ENCODE data around the gene IKZF2. TPM values are rescaled to one million over a fixed set of nuclear protein-coding genes. Genes with fewer than 3 reads are reported as not detected.
A peak's percentile ranks its signal among the peaks of the same experiment; 100 is the strongest.

IKZF2 gene
- total RNA-seq, 1 donor from 2014 or later = 9.0 TPM

DNA sequence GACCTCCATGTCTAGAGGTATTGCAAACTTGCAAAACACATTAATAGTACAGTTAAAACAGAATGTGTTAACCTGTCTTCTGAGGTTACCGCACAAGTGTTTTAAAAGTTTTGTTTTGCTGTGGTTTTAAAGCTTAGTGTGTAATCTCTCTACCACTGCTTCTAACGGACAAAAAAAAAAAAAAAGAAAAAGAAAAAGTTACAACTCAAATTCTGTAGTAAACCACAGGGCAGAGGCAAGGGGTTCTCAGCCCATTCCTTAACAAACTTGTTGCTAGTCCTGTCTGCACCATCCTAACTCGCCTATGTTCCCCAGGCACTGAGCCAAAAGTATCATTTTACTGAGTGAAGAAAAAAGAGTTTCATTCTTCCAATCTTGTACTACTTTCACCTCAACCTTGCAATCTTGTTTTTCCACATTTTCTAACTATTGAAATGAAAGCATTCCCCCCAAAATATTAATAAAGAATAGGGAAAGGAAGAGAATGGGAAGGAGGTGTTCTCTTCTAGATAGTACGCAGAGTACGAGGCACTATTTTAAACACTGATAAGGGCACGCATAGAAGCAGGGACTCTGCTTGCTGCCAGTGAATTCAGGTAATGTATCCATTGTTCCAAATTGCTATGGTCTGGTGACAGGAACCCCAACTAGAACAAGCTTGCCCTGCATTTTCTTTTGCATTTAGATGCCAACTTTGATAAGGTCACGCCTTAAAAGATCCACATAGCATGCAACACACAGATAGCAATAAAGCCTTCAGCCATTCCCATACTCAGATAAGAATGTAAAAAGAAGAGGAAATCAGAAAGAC, 47.1 kb downstream of the IKZF2 start:
- Histone ChIP-seq H3K36me3 (ENCODE audit: control insufficient read depth, insufficient read depth, low read length) (no peaks in the 10 kb centered on the region), H3K4me3 (ENCODE audit: low read depth, low read length) (no peak overlapping the region), H3K27me3 (ENCODE audit: control insufficient read depth, insufficient read depth, low read length) (no peaks in the 10 kb centered on the region)
- no peak for FAIRE-seq
- TF ChIP-seq, protein P1, sequence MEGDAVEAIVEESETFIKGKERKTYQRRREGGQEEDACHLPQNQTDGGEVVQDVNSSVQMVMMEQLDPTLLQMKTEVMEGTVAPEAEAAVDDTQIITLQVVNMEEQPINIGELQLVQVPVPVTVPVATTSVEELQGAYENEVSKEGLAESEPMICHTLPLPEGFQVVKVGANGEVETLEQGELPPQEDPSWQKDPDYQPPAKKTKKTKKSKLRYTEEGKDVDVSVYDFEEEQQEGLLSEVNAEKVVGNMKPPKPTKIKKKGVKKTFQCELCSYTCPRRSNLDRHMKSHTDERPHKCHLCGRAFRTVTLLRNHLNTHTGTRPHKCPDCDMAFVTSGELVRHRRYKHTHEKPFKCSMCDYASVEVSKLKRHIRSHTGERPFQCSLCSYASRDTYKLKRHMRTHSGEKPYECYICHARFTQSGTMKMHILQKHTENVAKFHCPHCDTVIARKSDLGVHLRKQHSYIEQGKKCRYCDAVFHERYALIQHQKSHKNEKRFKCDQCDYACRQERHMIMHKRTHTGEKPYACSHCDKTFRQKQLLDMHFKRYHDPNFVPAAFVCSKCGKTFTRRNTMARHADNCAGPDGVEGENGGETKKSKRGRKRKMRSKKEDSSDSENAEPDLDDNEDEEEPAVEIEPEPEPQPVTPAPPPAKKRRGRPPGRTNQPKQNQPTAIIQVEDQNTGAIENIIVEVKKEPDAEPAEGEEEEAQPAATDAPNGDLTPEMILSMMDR (IDR thresholded peaks at IDR 0.05; ENCODE audit: insufficient read depth, low read length, severe bottlenecking) = no peak
- DNase-seq (ENCODE audit: low read depth) = peak; percentile 22

DNA sequence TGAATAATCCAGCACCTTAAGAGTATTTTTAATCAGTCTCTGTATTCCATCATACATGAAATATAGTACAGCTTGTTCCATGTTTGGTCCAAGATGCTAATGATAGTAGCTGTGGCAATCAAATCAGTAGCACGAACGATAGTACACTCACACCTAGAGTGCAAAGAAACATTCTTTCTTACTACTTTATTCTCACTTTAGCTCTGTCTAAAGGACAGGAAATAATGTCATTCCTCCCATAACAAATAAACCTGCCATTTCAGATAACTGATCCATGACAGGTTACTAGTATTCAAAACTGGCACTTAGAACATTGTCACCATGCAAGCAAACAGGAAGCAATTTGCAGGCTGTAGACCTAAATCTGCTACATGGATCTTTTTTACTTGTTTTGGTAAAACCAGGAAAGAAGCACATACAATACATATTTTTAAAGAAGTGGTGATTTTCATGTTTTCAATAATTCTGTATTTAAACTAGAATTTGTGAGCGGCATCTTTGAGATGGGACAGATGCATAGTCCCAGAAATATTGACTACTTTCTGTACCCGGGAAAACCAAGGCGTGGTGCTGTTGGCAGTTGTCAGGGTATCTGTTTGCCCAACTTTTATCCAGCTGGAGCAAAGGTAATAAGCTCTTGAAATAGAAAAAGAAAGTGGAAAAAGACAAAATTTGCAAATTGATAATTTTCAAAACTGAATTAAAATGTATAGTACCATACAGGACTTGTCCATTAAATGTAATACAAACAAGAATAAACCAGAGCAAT, 49.5 kb downstream of the IKZF2 start:
- no peak overlapping the region for H3K4me3 ChIP-seq (ENCODE audit: low read depth, low read length)
- no peaks in the 10 kb centered on the region for H3K36me3 ChIP-seq (ENCODE audit: control insufficient read depth, insufficient read depth, low read length)
- no peaks in the 10 kb centered on the region for H3K27me3 ChIP-seq (ENCODE audit: control insufficient read depth, insufficient read depth, low read length)
- no peak for DNase-seq (ENCODE audit: low read depth)
- TF ChIP-seq, protein P1 (IDR thresholded peaks at IDR 0.05; ENCODE audit: insufficient read depth, low read length, severe bottlenecking) = no peak
- FAIRE-seq = no peak

DNA sequence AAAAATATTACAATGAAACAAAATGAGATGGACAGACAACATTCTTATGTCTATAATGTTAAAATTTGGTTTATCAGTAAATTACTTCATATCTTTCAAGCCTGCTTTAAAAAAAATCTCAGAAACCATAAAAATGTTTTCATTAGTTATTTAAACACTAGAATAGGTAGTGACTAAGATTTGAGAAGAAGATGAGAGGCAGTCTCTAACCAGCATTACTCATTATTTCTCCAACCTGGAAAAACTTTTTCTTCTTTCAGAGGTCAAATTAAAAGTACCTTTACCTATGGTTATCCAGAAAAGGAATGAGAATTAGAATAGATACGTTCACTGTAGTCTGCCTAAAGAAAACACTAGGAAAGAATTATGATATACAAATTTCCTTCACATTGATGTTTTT, 50.3 kb downstream of the IKZF2 start:
- H3K27me3 ChIP-seq (ENCODE audit: control insufficient read depth, insufficient read depth, low read length) = no peaks in the 10 kb centered on the region
- no peak for FAIRE-seq
- peak; percentile 18 for DNase-seq (ENCODE audit: low read depth)
- no peaks in the 10 kb centered on the region for H3K36me3 ChIP-seq (ENCODE audit: control insufficient read depth, insufficient read depth, low read length)
- TF ChIP-seq, protein P1 (IDR thresholded peaks at IDR 0.05; ENCODE audit: insufficient read depth, low read length, severe bottlenecking) = no peak
- no peak overlapping the region for H3K4me3 ChIP-seq (ENCODE audit: low read depth, low read length)

DNA sequence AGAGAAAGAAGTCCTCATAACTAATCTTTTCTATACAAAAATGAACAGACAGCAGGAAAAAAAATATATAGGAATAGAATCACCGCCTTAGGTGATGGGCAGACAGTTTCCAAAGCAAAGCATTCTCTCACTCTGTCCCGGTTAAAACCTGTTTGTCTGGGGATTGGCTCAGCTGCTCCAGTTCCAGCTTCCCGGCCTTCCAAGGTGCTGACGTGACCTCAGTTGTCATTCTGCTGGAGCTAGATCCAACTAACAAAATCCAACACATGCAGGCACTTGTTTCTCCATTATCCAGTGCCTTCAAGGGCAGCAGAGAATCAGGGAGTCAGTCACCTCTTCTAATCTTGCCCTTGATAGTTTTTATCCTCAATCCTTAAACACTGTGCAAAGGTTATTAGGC, 52.8 kb downstream of the IKZF2 start:
- H3K36me3 ChIP-seq (ENCODE audit: control insufficient read depth, insufficient read depth, low read length) = no peaks in the 10 kb centered on the region
- no peaks in the 10 kb centered on the region for H3K27me3 ChIP-seq (ENCODE audit: control insufficient read depth, insufficient read depth, low read length)
- TF ChIP-seq, protein P1 (IDR thresholded peaks at IDR 0.05; ENCODE audit: insufficient read depth, low read length, severe bottlenecking) = no peak
- DNase-seq (ENCODE audit: low read depth) = peak; percentile 46
- H3K4me3 ChIP-seq (ENCODE audit: low read depth, low read length) = no peak overlapping the region
- no peak for FAIRE-seq

DNA sequence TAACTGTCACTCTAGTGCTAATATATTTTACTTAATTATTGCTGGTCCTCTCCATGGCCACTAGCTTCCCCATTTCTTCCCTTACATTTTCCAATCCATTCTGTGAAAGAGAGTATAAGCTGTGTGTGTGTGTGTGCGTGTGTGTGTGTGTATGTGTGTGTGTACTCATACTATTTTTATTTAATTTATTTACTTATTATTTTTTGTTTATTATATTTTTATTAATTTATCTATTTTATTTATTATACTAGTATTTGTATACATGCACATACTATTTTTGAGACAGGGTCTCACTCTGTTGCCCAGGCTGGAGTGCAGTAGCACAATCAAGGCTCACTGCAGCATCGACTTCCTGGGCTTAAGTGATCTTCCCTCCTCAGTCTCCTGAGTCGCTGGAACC, 59.6 kb downstream of the IKZF2 start:
- H3K36me3 ChIP-seq (ENCODE audit: control insufficient read depth, insufficient read depth, low read length) = no peaks in the 10 kb centered on the region
- no peak overlapping the region for H3K4me3 ChIP-seq (ENCODE audit: low read depth, low read length)
- H3K27me3 ChIP-seq (ENCODE audit: control insufficient read depth, insufficient read depth, low read length) = no peaks in the 10 kb centered on the region
- TF ChIP-seq, protein P1 (IDR thresholded peaks at IDR 0.05; ENCODE audit: insufficient read depth, low read length, severe bottlenecking) = no peak
- DNase-seq (ENCODE audit: low read depth) (no peak), FAIRE-seq (no peak)

Data from bronchial epithelial cell (primary cell).